T-helper 2 cell treated with Interferon-gamma antibody and Interleukin-4, amounts not matched to agents 5 μg/mL and 100 μg/mL, for 36 hours (primary cell): ENCODE measurements around the gene GOLGA8H.
"Not testable (repeated sequence)": the region's sequence is repeated elsewhere in the genome, so short reads cannot be mapped to it uniquely, and the experiment has no call there.

Experiments
- DNase-seq: peaks from one replicate; pipeline ENCODE4 v3.0.0; 2021; ENCODE audit warnings: low spot score
- H3K27ac Mint-ChIP-seq: one replicate; pipeline ENCODE4 v1.8.0; 2021; ENCODE audit warnings: mild to moderate bottlenecking, mixed read lengths
- H3K27me3 Mint-ChIP-seq: one replicate; pipeline ENCODE4 v1.8.0; 2021; ENCODE audit warnings: low read depth, mixed read lengths
- H3K36me3 Mint-ChIP-seq: one replicate; pipeline ENCODE4 v1.8.0; 2021; ENCODE audit warnings: low read depth, mixed read lengths
- H3K4me1 Mint-ChIP-seq: one replicate; pipeline ENCODE4 v1.8.0; 2021; ENCODE audit warnings: low read depth, mixed read lengths
- H3K4me3 Mint-ChIP-seq: one replicate; pipeline ENCODE4 v1.8.0; 2022; ENCODE audit warnings: mild to moderate bottlenecking, moderate library complexity, mixed read lengths
- H3K9me3 Mint-ChIP-seq: one replicate; pipeline ENCODE4 v1.8.0; 2021; ENCODE audit warnings: mixed read lengths

GOLGA8H gene, protein sequence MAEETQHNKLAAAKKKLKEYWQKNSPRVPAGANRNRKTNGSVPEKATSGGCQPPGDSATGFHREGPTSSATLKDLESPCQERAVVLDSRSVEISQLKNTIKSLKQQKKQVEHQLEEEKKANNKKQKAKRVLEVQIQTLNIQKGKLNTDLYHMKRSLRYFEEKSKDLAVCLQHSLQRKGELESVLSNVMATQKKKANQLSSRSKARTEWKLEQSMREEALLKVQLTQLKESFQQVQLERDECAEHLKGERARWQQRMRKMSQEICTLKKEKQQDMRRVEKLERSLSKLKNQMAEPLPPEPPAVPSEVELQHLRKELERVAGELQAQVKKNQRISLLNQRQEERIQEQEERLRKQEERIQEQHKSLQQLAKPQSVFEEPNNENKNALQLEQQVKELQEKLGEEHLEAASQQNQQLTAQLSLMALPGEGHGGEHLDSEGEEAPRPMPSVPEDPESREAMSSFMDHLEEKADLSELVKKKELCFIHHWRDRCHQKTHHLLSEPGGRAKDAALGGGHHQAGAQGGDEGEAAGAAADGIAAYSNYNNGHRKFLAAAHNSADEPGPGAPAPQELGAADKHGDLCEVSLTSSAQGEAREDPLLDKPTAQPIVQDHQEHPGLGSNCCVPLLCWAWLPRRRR

DNA sequence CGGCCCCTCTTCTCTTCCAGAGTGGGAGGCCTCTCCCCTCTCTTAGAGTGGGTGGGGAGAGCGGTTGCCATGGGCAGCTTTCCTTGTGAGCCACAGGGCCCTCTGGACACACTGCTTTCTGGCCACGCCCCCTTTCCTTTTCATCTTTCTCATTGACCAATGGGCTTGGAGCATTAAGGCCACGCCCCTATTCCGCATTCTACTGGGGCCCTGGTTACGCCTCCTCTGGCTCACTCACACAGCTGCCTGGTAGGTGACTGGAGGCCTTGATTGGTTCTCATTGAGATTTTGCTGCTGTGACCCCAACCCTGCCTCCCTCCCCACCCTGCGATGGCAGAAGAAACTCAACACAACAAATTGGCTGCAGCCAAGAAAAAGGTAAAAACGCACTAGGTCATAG is at the start of gene GOLGA8H:
TSS of gene GOLGA8H (plus strand) at position 233 of the 400 bp plus-strand sequence. CDS start at position 331, 98 bp downstream.
- not testable (repeated sequence) for H3K27me3 Mint-ChIP-seq, H3K27ac Mint-ChIP-seq, H3K36me3 Mint-ChIP-seq, H3K4me1 Mint-ChIP-seq, DNase-seq, H3K4me3 Mint-ChIP-seq, H3K9me3 Mint-ChIP-seq

DNA sequence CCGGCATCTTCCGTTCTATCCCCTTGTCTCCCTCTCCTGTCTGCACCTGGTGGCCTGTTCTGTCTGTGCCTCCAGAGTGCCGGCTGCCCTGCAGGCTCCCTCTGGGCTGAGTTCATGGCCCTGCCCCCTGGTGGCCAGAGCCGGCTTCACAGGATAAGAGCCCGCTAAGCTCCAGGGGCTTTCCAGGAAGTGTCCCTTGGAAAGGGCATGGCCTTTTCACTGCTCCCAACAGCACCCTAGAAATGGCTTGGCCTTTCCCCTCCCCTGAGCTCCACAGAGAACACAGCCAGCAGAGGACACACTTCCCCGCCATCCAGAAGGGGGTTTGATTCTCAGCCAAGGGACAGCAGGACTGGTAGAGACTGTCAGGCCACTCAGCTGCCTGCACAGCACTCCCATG is 36.9 kb upstream of the GOLGA8H start:
- not testable (repeated sequence) for H3K27ac Mint-ChIP-seq, H3K4me1 Mint-ChIP-seq, H3K27me3 Mint-ChIP-seq, H3K36me3 Mint-ChIP-seq, H3K4me3 Mint-ChIP-seq, DNase-seq, H3K9me3 Mint-ChIP-seq

DNA sequence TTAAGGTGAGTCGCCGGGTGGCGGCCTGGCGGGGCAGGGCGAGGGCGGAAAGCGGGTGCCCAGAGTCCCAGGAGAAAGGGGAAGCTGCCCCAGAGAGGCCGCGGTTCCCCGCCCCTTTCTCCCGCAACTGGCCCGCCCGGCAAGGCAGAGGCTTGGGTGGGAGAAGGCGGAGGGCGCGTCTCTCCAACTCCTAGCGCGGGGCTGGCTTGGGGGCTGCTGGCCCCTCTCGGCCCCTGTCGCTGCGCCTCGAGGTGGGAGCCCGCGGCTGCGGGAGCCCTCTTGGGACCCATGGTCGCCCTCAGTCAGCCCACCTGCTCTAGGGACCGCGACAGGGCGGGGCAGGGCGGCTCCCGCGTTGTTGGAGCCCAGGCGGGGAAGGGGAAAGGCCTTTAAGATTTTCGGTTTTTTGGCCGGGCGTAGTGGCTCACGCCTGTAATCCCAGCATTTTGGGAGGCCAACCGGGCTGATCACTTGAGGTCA is 30.8 kb upstream of the GOLGA8H start:
- not testable (repeated sequence) for H3K27me3 Mint-ChIP-seq, H3K36me3 Mint-ChIP-seq, H3K4me3 Mint-ChIP-seq, DNase-seq, H3K9me3 Mint-ChIP-seq, H3K4me1 Mint-ChIP-seq, H3K27ac Mint-ChIP-seq

DNA sequence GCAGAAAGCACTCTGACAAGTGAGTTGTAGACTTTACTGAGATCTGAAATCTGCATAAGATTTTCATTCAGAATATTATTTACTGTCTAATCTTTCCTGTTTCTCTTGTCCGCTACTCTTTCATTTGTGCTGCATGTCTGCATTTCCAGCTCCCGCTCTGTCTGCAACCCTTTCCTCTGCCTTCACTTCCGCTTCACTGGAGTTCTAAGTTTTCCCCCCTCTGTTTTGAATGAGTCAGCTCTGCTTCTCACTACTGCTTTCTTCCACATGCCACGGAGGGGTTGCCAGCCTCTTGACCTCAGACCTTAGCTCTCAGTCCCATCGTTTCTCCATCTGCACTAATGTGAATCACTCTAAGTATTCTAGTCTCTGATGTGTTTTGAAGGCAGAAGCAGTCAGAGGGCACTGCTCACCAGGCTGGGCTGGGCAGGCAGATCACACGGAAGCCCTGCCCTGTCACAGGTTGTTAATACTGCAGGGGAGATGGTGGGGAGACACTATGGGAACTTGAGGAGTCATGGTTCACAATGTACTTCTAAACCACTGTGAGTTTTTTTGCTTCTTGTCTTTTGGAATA is 24.3 kb upstream of the GOLGA8H start:
- H3K4me3 Mint-ChIP-seq, H3K36me3 Mint-ChIP-seq, H3K9me3 Mint-ChIP-seq, H3K4me1 Mint-ChIP-seq, DNase-seq, H3K27me3 Mint-ChIP-seq, H3K27ac Mint-ChIP-seq: not testable (repeated sequence)

DNA sequence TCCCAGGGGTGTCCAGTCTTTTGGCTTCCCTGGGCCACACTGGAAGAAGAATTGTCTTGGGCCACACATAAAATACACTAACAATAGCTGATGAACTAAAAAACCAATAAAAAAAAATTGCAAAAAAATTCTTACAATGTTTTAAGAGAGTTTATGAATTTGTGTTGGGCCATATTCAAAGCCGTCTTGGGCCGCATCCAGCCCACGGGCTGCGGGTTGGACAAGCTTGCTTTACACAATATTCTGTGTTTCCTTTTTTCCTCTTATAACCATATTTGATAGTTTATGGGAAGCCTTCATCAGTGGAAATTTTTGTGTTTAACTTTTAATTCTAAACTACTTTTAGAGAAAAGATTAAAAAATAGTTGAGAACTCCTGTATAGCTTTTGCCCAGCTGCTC is 23.1 kb upstream of the GOLGA8H start:
- not testable (repeated sequence) for H3K4me3 Mint-ChIP-seq, H3K4me1 Mint-ChIP-seq, H3K27me3 Mint-ChIP-seq, DNase-seq, H3K36me3 Mint-ChIP-seq, H3K27ac Mint-ChIP-seq, H3K9me3 Mint-ChIP-seq

DNA sequence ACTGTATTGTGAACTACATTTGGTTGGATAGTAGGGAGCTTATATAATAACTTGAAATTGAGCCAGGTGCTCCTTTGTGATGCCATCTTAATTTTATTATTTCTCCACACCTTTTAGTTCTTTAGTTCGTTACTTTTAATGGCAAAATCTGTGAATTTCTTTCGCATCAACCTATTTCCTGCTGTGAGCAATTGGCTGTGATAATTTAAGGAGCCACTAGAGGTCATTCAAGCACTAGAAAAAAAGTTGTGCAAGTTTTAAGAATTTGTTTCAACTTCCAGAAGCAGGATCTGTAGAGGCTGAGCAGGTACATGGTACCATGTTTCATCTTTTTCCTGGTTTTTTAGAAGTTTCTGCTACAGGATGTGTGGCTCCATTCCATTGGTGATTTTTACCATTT is 4.9 kb upstream of the GOLGA8H start:
- not testable (repeated sequence) for H3K4me1 Mint-ChIP-seq, H3K4me3 Mint-ChIP-seq, H3K27ac Mint-ChIP-seq, H3K36me3 Mint-ChIP-seq, DNase-seq, H3K27me3 Mint-ChIP-seq, H3K9me3 Mint-ChIP-seq

DNA sequence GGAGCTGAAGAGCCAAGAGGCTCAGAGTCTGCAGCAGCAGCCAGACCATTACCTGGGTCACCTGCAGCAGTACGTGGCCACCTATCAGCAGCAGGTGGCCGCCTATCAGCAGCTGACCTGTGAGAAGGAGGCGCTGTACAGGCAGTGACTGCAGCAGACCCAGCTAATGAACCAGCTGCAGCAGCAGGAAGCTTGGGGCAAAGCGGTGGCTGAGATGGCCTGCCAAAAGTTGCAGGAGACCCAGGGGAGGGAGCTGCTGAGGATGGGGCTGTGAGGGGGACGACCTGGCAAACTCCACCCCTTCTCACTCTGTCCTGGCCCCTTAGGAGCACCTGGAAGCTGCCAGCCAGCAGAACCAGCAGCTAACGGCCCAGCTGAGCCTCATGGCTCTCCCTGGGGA is 8.4 kb downstream of the GOLGA8H start:
- H3K9me3 Mint-ChIP-seq, H3K36me3 Mint-ChIP-seq, H3K27ac Mint-ChIP-seq, DNase-seq, H3K27me3 Mint-ChIP-seq, H3K4me3 Mint-ChIP-seq, H3K4me1 Mint-ChIP-seq: not testable (repeated sequence)

DNA sequence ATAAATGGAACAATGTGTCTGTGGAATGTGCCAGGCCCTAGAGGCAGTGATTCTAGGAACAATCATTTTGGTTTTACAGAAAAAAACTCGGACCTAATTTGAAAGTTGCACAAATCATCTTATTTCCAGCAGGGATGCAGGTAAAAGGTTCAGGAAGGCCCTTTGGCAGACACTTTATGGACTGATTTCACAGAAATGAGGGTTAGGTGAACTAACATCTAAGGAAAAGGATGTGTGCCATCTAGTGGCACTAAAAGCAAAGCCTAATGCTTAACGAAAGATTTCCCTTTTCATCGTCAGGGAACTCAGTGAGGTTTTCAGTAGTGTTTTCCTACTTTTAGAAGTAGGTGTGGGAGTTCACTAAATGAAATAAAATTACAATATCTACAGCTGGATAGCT is 17.5 kb downstream of the GOLGA8H start:
- H3K4me1 Mint-ChIP-seq, DNase-seq, H3K27me3 Mint-ChIP-seq, H3K9me3 Mint-ChIP-seq, H3K36me3 Mint-ChIP-seq, H3K4me3 Mint-ChIP-seq, H3K27ac Mint-ChIP-seq: not testable (repeated sequence)

DNA sequence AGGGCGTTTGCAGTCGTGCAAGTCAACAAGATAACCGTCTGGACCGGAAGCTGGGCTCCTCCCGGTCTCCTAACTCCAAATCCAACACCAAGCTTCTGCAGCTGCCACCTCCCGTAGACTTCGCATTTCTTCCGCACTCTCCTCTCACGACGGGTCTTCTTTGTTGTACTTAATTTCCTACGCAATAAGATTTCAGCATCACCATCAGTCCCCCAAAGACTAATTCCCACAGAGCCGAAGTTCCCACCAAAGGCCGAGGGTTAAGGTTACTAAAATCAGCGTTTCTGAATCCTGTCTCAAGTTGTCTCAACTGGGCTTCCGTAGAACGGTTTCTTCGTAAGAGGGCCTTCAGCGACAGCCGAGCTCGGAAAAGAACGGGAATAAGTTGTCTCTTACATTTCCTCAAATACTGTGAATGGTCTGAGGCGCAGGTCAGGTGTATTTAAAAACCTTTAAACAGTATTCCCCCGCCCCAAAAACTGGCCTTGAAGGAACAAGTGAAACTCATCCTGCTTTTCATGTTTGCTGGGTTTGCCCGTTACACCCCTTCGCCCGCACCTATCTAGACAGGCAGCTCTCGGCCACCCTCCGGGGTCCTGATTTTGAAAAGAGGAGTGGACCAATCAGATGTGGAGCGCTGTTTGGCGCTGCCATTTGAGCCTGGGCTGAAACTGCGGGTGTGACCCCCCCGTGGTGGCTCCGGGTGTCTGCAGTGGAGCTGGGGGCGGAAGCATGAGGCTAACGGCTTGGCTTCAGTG is 21.8 kb downstream of the GOLGA8H start, which contains the start of gene ARHGAP11B:
TSS of gene ARHGAP11B (plus strand) at position 693 of the 758 bp plus-strand sequence.
- peak within 1 kb of the TSS; percentile 93 for H3K4me3 Mint-ChIP-seq
- H3K27ac Mint-ChIP-seq = peak within 1 kb of the TSS; percentile 93
- not testable (repeated sequence) for H3K9me3 Mint-ChIP-seq, H3K27me3 Mint-ChIP-seq
- H3K36me3 Mint-ChIP-seq = peaks cover 23% of the 10 kb centered on the region
- peak; percentile 96 for DNase-seq
- peaks cover 18% of the 10 kb centered on the region for H3K4me1 Mint-ChIP-seq

DNA sequence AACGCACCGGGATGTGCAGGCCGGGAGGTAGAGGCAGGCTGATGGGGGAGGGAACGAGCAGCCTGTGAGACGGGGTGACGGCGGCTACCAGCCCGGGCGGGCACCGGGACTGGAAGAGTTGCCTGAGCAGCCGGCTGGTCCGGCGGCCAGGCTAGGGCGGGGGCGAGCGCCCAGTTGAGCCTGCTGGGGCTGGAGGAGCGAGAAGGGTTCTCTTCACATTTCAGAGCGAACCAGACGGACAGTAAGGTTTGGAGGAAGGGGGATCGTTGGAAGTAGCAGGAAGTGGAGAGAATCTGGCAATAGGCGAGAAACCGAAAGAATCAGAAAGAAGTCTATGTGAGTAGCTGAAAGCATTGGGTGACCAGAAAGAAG is 22.4 kb downstream of the GOLGA8H start:
- DNase-seq, H3K27me3 Mint-ChIP-seq, H3K9me3 Mint-ChIP-seq: not testable (repeated sequence)
- peak overlapping the region; percentile 93 for H3K27ac Mint-ChIP-seq
- H3K36me3 Mint-ChIP-seq = peaks cover 23% of the 10 kb centered on the region
- peaks cover 18% of the 10 kb centered on the region for H3K4me1 Mint-ChIP-seq
- peak overlapping the region; percentile 93 for H3K4me3 Mint-ChIP-seq

DNA sequence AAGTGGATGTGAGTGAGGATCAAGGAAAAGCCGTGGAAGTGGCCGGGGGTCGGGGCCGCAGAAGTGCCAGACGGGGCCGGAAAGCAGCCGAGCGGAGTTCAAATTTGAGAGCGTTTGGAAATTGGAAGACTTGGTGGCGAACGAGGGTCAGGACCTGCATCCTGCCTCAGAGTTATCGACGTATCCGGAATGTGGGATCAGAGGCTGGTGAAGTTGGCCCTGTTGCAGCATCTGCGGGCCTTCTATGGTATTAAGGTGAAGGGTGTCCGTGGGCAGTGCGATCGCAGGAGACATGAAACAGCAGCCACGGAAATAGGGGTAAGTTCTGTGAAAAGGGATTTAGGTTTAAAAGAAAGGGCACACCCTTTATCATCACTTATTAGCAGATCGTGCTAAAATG is 22.8 kb downstream of the GOLGA8H start:
- not testable (repeated sequence) for H3K9me3 Mint-ChIP-seq, DNase-seq, H3K27me3 Mint-ChIP-seq
- peak overlapping the region; percentile 93 for H3K27ac Mint-ChIP-seq
- H3K36me3 Mint-ChIP-seq = peaks cover 23% of the 10 kb centered on the region
- H3K4me3 Mint-ChIP-seq = peak overlapping the region; percentile 93
- H3K4me1 Mint-ChIP-seq = peaks cover 18% of the 10 kb centered on the region

DNA sequence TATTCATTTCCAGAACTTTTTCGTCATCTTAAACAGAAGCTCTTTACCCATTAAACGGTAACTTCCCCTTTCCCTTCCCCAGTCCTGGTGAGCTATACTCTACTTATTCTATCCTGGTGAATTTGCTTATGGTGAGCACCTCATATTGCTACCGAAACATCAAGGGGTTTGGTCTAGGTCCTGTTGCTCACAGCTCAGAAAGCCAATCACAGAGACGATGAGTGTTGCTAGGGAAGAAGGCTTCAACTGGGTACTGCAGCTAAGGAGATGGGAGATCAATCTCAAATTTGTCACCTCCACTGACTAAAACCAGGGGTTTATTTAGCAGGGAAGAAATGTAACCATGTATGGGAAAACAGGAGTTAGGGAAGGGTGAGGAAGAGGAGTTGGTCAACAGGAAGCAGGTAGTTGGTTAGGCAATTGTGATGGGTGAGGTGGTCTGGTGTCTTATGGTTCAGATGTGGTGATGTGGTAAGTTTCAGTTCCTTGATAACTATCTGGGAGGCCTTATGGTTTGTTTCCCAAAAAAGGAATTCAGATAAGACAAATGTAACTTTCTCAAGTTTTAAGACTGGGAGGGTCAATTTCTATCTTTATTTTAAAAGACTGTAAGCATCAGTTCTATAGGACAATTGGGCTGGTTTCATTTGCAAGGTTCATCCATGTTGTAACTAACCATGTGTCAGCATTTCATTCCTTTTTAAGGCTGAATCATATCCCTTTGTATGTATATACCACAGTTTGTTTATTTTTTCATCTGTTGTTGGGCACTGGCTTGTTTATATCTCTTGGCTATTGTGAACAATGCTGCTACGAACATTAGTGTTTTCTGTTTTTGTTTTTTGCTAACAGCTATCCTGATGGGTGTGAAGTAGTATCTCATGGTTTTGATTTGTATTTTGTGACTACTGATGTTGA is 46.4 kb downstream of the GOLGA8H start:
- Mint-ChIP-seq H3K9me3 (no peaks in the 10 kb centered on the region), H3K27me3 (no peaks in the 10 kb centered on the region), H3K36me3 (peaks cover 60% of the 10 kb centered on the region), H3K4me3 (peak overlapping the region; percentile 58), H3K27ac (peak overlapping the region; percentile 74), H3K4me1 (peaks cover 44% of the 10 kb centered on the region)
- no peak for DNase-seq

DNA sequence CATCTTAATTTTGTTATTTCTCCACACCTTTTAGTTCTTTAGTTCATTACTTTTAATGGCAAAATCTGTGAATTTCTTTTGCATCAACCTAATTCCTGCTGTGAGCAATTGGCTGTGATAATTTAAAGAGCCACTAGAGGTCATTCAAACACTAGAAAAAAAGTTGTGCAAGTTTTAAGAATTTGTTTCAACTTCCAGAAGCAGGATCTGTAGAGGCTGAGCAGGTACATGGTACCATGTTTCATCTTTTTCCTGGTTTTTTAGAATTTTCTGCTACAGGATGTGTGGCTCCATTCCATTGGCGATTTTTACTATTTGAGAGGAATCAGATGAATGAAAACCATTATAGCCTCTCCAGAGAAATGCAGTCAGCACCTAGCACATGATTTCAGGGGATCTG is 57.3 kb downstream of the GOLGA8H start:
- not testable (repeated sequence) for H3K27me3 Mint-ChIP-seq, H3K9me3 Mint-ChIP-seq, DNase-seq, H3K4me1 Mint-ChIP-seq, H3K27ac Mint-ChIP-seq, H3K4me3 Mint-ChIP-seq
- peaks cover 26% of the 10 kb centered on the region for H3K36me3 Mint-ChIP-seq
